Measurements from ENCODE around the gene PTPRK.
A peak's percentile ranks its signal among the peaks of the same experiment; 100 is the strongest.

PTPRK gene

DNA sequence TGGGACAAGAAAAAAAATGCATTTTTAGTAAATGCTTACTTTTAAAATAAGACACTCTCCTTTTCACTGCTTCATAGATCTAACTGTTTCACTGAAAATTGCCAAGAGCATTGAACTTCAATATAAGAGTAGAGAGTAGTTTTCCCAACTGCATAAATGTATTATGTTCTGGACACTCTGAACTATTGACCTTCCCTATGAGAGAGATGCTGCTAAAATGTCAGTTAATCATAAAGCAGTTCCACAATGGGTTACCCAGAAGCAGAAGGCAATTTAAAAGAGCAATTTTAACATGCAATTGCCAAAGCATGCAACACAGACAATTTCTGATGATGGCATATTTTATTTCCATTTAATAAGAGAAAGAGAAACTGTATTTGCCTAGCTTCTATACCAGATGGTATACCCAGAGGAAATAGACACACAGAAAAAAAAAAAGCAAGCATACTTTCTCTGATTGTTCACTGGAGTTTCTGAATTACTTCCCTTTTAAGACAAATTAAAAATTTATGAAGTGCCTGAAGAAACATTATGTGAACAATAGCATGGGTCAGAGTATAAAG is 340.4 kb downstream of the PTPRK start:
- DNase-seq (ENCODE audit: low spot score) = no peak

DNA sequence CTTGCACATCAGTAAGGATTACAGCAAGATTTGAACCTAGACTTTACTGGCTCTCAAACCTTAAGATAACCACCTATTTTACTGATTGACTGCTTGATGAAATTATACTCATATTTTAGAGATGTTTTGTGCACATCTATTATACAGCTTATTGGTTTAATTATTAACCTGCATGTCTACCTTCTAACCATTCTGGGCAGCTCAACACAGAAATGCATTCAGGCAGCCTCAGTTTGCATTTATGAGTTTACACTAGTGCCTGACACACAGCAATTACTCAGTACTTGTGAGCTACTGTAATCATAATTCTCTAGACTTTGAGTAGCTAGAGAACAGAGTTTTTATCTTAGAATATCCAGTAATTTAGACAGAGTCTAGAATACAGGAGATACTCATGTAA is 345.7 kb downstream of the PTPRK start:
- DNase-seq (ENCODE audit: low spot score) = peak; percentile 27

DNA sequence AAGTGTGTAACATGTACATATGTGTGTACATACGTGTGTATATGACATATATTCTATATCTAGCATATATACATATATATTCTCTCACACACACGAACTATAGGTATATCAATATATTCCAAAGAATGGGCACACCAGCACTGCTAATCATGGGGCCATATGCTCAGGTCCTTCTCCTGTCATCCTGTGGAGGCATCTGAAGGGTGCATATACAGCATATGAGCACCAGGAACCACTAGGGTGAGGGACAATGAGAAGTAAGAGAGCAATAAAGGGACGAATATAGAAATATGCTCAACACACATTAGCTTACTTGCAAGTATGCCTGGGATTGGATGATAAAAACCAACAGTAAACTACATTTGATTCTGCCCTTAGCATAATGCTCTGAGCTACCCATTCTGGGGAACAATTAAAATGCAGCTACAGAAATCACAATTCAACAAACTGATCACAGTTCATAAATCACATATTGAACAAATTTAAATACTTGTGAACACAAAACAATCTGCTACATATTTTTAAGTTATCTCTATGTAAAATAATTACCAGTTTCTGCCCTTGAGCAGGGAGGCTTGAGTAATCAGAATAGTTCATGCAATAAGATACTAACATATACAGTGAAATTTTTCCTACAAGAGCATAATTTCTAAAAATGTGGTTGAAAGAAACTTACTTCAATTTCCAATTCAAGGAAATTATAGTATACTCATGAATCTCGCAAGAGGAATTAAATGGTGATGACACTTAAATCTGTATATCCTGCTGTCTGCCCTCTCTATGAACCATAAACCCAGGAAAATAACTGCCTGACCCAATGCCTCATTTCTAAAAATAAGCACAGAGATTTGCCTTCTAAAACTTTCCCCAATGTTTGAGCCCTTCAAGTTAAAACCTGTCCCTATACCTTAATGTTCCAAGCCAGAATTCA is 347.4 kb downstream of the PTPRK start:
- no peak for DNase-seq (ENCODE audit: low spot score)

DNA sequence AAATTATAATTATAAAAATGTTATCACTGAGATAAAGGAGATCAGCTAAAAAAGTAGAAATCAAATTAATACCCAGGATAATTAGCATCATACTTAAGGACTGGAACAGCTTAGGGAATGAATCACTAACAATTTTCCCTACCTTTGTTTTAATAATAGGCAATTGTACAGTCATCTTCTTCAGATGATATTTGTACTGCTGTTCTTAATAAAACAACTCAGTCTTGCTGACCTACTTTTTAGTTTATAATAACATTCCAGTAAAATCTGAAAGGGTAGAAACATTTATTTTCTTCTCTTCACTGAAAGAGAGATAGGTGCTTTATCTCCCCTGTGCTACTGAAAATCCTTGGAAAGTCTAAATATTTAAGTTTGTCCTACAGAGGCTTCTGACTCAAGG is 348.3 kb downstream of the PTPRK start:
- DNase-seq (ENCODE audit: low spot score) = no peak

DNA sequence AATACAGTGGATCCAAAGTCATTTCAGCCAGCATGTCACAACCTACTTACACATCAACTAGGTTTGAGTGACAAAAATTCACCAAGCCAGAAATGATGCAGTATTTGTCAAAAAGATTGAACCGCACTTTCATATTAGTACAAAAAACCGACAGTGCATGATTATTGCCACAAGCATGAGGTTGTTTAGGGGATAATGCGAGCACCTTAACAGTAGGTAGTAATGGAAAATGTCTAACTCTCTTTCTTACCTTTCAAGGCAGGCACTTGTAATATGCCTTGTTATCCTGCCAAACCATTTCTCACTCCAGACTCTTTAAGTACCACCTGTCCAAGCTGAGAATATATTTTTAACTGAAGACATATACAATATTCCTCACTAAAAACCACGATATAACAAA is 349.2 kb downstream of the PTPRK start:
- no peak for DNase-seq (ENCODE audit: low spot score)

DNA sequence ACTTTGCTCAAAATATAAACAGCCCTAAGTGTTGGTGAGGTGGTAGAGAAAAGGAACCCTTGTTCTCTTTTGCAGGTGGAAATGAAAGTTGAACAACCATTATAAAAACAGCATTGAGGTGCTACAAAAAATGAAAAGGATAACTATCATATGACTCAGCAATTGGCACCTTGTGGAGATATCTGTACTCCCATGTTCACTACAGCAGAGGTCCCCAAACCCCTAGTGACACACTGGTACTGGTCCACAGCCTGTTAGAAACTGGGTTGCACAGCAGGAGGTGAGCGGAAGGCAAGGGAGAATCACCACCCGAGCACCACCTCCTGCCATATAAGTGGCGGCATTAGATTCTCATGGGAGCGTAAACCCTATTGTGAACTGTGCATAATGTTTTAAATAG is 352.2 kb downstream of the PTPRK start:
- DNase-seq (ENCODE audit: low spot score) = peak; percentile 26

DNA sequence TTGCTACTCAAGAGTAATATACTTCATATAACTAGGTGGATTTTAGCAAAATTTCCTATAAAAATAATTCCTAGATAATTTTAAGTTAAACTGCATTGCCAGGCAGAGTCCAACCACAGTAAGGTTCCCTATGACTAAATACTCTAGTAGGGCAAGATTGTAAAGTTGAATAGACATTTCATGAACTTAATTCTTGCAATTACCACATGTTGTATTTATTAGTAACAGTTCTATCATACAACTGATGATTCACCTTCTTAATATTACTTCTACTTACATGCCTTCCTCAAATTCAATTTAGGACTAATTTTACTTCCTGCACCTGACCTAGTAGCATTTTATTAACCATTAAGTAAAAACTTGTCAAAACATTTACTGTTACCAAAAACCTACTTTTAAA is 352.8 kb downstream of the PTPRK start:
- peak; percentile 20 for DNase-seq (ENCODE audit: low spot score)

DNA sequence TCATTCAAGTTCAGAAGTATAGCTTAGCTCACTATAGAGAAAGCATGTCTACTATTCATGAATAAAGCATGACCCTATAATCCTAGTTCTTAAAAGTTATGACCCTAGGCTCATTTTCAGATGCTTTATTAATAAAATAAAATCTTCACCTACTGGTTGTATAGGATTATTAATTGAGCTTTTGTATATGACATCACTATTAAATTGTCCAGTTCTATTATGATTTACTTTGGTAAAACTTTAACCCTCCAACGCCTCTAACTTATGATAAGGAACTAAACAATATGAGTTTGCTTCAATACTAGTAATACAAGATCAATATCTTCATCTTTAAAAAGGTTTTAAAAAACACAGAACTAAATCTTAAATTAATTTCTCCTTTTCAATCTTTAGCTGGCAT is 356.1 kb downstream of the PTPRK start:
- DNase-seq (ENCODE audit: low spot score) = no peak

DNA sequence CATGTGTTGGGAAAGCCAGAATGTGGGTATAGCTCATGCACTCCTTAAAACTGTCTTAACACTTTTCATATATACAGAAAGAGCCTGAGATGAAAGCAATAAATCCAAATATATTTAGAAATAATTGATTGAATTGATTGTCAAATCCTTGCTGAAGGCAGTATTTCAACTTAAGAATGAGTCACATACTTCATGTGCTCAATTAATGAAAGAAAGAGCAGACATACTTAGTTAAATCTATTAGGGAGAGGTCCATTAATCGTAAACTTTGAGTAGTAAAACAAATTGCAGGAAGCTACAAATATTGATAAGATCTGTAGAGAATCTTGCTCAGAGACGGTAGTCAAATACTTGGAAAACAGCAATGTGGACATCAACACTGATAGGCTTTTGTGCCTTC is 358.0 kb downstream of the PTPRK start:
- no peak for DNase-seq (ENCODE audit: low spot score)

DNA sequence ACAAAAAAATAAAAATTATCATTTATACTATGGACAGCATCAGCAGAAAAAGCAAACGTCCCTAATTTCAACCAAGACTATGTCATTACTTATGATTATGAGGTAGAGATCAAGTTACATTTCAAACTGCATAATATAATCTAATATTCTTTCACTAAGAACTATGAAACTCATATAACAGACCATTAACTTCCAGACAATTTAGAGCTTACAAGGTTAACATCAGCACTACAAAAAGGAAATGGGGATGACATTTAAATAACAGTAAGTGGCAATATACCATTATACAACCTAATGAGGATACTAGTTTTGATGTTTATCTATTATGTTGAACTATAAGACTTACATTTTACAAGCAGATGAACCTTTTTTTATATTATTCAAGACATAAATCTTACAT is 358.6 kb downstream of the PTPRK start:
- no peak for DNase-seq (ENCODE audit: low spot score)

DNA sequence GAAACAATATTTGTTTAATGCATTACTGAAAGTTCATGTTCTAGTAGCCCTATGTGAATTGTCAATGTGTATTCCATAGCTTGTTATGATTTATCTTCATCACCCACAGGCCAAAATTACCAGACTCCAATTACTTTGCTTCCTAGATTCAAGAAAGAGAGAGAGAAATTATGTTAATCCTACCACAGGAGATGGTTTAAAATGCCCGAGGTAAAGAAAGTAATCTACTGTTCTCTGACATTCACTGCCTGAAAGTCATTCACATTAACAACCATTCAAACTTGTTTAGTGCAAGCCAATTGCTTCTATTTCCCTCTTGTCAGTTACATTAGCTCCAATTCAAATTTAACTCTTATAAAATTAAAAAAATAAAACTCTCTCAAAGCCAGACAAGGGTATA is 359.1 kb downstream of the PTPRK start:
- no peak for DNase-seq (ENCODE audit: low spot score)

DNA sequence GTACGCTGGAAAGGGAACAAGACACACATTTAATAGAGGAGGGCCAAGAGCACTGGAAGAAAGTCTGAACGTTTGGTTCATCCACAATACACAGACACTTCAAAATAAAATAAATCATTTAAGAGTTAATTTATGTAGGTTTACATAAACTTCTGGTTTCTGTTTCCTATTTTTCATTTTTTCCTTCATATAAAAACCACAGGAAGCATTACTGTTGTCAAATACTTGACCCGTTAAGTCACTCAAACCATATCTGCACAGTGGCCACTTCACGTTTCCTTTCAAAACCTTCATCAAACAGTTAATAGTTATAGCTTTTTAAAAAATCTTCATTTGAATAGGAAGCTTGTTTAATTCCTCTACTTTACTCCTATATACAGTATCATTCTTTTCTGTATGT is 361.9 kb downstream of the PTPRK start:
- DNase-seq (ENCODE audit: low spot score) = no peak

DNA sequence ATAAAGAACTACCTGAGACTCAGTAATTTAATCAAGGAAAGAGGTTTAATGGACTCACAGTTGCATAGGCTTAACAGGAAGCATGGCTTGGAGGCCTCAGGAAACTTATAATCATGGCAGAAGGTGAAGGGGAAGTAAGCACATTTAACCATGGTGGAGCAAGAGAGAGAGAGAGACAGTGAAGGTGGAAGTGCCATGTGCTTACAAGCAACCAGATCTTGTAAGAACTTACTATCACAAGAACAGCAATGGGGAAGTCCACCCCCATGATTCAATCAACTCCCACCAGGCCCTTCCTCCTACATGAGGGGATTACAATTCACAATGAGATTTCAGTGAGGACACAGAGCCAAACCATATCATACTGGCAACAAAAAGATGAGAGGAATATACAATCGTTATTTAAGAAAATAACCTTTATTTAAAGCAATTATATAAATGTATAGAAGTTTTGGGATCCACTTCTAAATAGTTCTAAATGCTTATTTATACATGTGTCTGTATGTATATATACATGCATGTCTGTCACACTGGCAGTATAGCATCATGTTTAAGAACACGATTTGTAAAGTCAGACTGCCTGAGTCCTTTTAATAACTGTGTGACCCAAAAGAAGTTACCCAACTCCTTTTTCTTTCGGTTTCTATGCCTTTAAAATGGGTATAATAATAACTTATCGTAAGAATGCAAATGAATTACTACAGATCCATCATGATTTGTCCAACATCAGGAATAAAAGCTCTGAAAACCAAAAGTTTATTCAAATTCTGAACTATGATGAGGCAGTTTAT is 363.9 kb downstream of the PTPRK start:
- DNase-seq (ENCODE audit: low spot score) = no peak

DNA sequence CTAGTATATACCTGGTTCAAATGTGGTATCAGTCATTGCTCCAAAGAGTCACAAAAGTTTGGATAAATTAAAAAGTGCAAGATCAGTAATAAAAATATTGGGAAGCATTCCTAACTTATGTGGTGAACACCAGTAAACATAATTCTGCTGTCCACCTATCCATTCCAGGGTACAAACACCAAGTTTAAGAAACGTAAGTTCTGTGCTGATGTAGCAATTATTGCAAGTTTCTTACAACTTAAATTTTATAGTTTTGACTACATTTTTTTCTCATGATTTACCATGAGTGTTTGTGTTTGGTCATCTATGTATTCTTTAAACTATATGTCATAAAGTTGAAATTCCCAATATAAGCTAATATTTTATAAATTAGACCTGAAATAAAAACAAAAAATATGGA is 364.6 kb downstream of the PTPRK start:
- DNase-seq (ENCODE audit: low spot score) = no peak

DNA sequence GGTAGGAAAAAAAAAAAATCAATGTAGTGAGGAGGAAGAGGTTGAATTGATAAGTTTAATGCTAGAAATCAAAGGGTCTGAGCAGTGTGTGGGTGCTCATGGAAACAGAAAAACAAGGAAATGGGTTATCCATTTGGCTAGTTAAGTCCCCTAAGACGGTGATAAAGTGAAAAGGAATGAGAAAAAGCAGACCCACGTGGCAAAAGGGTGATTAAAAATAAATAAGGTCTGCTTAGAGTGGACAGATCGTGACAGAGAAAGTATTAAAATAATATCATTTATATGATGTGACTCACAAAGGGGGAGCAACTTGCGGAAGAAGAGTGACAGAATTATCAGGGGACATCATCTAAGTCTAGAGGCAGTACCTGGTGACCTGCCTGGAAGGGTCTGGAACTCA is 367.8 kb downstream of the PTPRK start:
- DNase-seq (ENCODE audit: low spot score) = peak; percentile 20

DNA sequence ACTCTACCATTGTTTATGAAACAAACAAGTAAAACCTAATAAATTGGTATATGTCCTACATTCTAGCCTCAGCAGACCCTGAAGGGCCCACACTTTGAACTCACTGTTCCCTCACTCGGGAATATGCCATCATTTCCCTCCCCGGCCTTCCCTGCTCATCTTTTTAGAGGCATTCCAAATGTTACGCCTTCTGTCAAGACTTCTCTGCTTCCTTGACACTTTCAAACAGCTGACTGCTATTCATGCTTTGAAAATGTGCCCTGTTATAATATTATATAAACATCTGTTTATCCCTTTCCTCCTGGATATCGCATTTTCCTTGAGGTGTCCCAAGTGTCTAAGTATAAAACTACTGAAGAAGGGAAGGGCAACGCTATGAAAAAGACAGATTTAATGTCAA is 370.0 kb downstream of the PTPRK start:
- no peak for DNase-seq (ENCODE audit: low spot score)

DNA sequence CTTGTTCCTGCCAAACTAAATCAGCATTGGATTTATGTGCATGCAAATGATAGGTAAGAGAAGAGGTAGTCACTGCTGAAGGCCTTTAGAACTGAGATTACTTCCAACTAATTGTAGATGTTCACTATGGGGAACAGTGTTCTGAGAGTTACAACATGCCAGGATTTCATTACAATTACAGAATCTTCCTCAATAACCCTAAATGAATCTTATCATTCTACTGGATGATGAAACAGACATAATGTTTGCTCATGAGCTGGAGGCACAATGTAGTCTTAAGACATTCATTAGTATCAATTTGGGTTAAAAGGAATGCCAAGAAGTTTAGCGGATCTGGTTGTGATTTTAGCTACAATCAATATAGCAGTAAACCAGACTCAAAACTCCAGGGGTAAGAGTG is 370.6 kb downstream of the PTPRK start:
- DNase-seq (ENCODE audit: low spot score) = no peak

DNA sequence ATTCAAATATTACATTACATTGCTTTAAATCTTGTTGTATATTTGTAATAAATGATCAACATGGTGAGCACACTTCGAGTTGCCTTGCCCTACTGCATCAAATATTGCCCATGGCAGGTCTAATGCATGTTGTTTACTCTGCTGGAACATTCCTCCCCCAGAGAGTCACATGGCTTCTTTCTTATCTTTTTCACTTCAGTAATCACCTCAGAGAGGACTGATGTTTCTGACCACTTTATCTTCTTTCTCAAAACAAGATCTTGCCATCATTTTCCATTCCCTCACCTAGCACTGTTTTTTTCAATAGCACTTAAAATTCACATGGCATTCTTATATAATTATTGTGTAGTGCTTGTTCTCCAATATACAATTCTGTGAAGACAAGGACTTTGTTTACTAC is 376.1 kb downstream of the PTPRK start:
- DNase-seq (ENCODE audit: low spot score) = no peak

DNA sequence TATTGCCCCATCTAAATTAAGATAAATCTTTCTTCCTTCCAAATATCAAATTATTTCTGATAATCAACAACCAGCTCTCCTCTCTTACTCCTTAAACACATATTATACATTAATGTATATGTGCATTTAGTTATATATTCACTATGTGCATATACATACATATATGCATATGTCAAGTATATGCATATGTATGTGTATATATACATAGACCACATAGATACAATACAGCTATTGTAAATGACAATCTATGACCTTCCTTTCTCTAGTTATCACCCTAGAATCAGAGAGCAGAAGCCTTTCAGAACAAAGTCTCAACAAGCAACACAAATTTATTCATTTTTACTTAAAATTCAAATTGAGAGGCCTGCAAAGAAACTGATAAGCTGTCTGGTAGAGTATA is 378.5 kb downstream of the PTPRK start:
- DNase-seq (ENCODE audit: low spot score) = no peak

DNA sequence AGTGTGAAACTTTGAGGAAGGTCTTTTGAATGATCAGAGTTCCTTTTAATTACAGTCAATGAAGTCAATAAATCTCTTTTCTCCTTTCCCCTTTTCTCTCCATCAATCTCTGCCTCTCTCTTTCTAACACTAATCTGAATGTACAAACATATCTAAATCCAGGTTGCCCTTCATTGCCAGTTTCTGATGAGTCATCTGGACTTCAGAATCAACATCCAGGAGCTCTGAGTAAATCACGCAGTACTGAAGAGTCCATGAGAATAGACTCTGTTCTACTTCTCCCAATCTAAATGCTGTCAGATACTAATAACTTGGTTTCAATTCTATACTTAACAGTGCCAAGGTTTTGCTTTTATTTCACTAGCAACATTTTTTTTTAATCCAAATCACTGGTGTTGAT is 380.9 kb downstream of the PTPRK start:
- peak; percentile 29 for DNase-seq (ENCODE audit: low spot score)

DNA sequence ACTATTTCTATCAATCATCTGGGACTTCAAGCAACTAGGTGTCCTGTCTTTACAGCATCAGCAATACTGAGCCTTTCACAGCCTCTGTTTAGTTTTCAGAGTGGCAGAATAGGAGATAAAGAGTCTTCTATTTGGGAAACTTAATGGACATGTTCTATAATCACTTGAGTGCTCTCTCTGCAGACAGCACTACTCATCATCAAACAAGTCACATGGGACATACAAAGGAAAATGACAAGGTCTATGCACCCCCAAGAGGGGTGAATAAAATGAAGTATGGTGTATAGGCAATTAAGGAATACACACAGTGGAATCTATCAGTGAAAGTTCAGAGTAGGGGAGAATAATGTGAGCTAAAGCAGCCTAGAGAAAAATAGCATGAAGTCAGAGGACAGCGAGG is 381.7 kb downstream of the PTPRK start:
- no peak for DNase-seq (ENCODE audit: low spot score)

DNA sequence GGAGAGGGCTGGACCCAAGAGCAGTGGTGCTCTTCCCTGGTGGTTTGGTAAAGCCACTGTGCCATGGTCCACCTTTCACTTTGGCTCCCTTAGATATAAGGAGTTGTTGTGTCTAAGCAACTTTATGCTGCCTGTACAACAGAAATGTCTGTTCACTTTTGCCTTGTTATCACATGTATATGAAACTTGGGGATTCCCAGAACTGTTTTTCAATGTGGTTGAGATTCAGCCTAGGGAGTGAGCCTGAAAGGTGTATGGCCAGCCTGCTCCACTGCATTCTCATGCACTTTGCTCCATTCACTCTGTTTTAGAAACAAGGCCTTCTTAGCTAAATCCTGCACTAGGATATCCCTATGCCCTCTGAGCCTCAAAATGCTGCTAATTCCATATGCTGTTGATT is 385.1 kb downstream of the PTPRK start:
- no peak for DNase-seq (ENCODE audit: low spot score)

DNA sequence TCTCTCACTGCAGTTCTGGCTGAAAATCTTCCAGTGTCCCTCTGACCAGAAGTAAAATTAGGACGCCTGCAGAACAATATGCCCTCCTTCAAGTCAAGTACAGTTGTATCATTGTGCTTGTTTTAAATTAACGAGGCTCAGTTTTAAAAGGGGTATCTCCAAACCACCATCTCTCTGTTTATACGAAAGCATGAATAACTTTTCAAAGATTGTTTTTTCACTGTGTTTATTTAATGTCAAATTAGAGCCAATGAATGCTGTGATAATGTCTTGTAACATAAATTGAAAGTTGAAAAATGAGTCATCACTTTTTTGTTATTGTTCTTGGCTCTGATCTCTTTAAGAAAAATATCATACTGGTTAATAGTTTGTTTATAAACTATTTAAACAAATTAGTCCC is 388.8 kb downstream of the PTPRK start:
- no peak for DNase-seq (ENCODE audit: low spot score)
